Panc1 (cell line): ENCODE results near the gene S1PR3.

Experiments used
- POLR2AphosphoS5 ChIP-seq: IDR thresholded peaks from 2 replicates; pipeline ENCODE4 v1.6.1; 2012; ENCODE audit warnings: mild to moderate bottlenecking, low read depth, low read length, moderate library complexity
- SIN3A ChIP-seq: IDR thresholded peaks from 2 replicates; pipeline ENCODE4 v1.6.1; 2012; ENCODE audit warnings: low read depth, mild to moderate bottlenecking, low read length, moderate library complexity, borderline replicate concordance; ENCODE audit not compliant: insufficient read depth
- TCF7L2 ChIP-seq: IDR thresholded peaks from 2 replicates; pipeline ENCODE4 v1.6.1; 2011; ENCODE audit warnings: mild to moderate bottlenecking, low read depth, low read length, inconsistent platforms
- TF ChIP-seq, protein P1 (sequence below): fragments of 450-650 bp; IDR thresholded peaks from 2 replicates; pipeline ENCODE4 v1.5.1; 2017; ENCODE audit warnings: mild to moderate bottlenecking
- TF ChIP-seq, protein P2 (sequence below), 2 experiments: IDR thresholded peaks; 2 replicates each; pipeline ENCODE4 v1.6.1; 2011 to 2012; ENCODE audit warnings: low read depth in 2 of 2, control low read depth in 1 of 2, low read length in 1 of 2, mild to moderate bottlenecking in 1 of 2, moderate library complexity in 1 of 2; ENCODE audit not compliant: insufficient read depth in 1 of 2

DNA sequence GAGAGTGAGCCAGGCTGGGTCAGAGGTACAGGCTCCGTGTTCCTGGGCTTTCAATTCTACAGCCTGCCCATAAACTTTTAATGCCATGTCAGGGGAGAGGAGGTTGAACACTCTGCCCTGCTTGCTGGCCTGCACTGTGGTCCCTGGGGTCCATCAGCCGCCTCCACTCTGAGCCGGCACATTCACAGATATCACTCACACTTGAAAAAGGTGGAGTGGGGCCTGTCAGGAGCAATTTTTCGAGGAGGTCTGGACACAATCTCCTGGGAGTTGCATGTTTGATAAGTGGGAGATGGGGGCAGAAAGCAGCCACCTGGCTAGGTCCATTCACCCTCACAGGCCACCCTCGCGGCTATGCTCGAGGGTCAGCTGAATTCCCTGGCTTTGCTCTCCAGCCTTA lies 22.9 kb downstream of the S1PR3 start:
- TF ChIP-seq, protein P1, sequence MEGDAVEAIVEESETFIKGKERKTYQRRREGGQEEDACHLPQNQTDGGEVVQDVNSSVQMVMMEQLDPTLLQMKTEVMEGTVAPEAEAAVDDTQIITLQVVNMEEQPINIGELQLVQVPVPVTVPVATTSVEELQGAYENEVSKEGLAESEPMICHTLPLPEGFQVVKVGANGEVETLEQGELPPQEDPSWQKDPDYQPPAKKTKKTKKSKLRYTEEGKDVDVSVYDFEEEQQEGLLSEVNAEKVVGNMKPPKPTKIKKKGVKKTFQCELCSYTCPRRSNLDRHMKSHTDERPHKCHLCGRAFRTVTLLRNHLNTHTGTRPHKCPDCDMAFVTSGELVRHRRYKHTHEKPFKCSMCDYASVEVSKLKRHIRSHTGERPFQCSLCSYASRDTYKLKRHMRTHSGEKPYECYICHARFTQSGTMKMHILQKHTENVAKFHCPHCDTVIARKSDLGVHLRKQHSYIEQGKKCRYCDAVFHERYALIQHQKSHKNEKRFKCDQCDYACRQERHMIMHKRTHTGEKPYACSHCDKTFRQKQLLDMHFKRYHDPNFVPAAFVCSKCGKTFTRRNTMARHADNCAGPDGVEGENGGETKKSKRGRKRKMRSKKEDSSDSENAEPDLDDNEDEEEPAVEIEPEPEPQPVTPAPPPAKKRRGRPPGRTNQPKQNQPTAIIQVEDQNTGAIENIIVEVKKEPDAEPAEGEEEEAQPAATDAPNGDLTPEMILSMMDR, result no peak
- TF ChIP-seq POLR2AphosphoS5, result no peak
- TF ChIP-seq, protein P2, sequence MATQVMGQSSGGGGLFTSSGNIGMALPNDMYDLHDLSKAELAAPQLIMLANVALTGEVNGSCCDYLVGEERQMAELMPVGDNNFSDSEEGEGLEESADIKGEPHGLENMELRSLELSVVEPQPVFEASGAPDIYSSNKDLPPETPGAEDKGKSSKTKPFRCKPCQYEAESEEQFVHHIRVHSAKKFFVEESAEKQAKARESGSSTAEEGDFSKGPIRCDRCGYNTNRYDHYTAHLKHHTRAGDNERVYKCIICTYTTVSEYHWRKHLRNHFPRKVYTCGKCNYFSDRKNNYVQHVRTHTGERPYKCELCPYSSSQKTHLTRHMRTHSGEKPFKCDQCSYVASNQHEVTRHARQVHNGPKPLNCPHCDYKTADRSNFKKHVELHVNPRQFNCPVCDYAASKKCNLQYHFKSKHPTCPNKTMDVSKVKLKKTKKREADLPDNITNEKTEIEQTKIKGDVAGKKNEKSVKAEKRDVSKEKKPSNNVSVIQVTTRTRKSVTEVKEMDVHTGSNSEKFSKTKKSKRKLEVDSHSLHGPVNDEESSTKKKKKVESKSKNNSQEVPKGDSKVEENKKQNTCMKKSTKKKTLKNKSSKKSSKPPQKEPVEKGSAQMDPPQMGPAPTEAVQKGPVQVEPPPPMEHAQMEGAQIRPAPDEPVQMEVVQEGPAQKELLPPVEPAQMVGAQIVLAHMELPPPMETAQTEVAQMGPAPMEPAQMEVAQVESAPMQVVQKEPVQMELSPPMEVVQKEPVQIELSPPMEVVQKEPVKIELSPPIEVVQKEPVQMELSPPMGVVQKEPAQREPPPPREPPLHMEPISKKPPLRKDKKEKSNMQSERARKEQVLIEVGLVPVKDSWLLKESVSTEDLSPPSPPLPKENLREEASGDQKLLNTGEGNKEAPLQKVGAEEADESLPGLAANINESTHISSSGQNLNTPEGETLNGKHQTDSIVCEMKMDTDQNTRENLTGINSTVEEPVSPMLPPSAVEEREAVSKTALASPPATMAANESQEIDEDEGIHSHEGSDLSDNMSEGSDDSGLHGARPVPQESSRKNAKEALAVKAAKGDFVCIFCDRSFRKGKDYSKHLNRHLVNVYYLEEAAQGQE (IDR thresholded peaks at IDR 0.05; ENCODE audit: insufficient read depth in 1 of 2, low read depth in 2 of 2, low read length in 1 of 2), result no peak
- no peak for TF ChIP-seq SIN3A
- TF ChIP-seq TCF7L2, result no peak
